H9 (cell line): ENCODE data around the gene FUT8. TPM values are rescaled to one million over a fixed set of nuclear protein-coding genes. Genes with fewer than 3 reads are reported as not detected.

Experiments used
- DNase-seq: peaks from one replicate; pipeline ENCODE4 v3.0.0-alpha.2; 2017
- H2AFZ ChIP-seq: one replicate; pipeline ENCODE4 v1.6.1; 2013; ENCODE audit warnings: mild to moderate bottlenecking, low read length, control low read depth, moderate library complexity
- H2AK5ac ChIP-seq: 2 replicates; pipeline ENCODE4 v1.6.1; 2013; ENCODE audit warnings: low read length, control low read depth, mixed read lengths; ENCODE audit not compliant: insufficient read length
- H2BK120ac ChIP-seq: one replicate; pipeline ENCODE4 v1.6.1; 2013; ENCODE audit warnings: low read depth, mild to moderate bottlenecking, low read length, control low read depth, inconsistent platforms; ENCODE audit not compliant: poor library complexity, severe bottlenecking
- H2BK12ac ChIP-seq: 2 replicates; pipeline ENCODE4 v1.6.1; 2013; ENCODE audit warnings: low read length, control low read depth, mixed read lengths, low read depth; ENCODE audit not compliant: insufficient read length
- H2BK15ac ChIP-seq: 2 replicates; pipeline ENCODE4 v1.6.1; 2013; ENCODE audit warnings: low read depth, low read length, control low read depth
- H2BK20ac ChIP-seq: one replicate; pipeline ENCODE4 v1.6.1; 2013; ENCODE audit warnings: low read depth, mild to moderate bottlenecking, low read length, control low read depth, inconsistent platforms; ENCODE audit not compliant: poor library complexity, severe bottlenecking
- H2BK5ac ChIP-seq: 2 replicates; pipeline ENCODE4 v1.6.1; 2013; ENCODE audit warnings: low read length, control low read depth, mixed read lengths; ENCODE audit not compliant: insufficient read length
- H3K14ac ChIP-seq: 2 replicates; pipeline ENCODE4 v1.6.1; 2013; ENCODE audit warnings: low read length, control low read depth; ENCODE audit not compliant: insufficient read depth
- H3K18ac ChIP-seq: 2 replicates; pipeline ENCODE4 v1.6.1; 2013; ENCODE audit warnings: low read depth, mild to moderate bottlenecking, mixed read lengths, low read length, control low read depth; ENCODE audit not compliant: insufficient read length
- H3K23ac ChIP-seq: 2 replicates; pipeline ENCODE4 v1.6.1; 2013; ENCODE audit warnings: low read length, control low read depth, mixed read lengths, low read depth; ENCODE audit not compliant: insufficient read length
- H3K23me2 ChIP-seq: 2 replicates; pipeline ENCODE4 v1.6.1; 2013; ENCODE audit warnings: low read depth, mild to moderate bottlenecking, mixed read lengths, low read length, control low read depth; ENCODE audit not compliant: insufficient read length, poor library complexity, severe bottlenecking
- H3K27ac ChIP-seq: 2 replicates; pipeline ENCODE4 v1.5.1; 2013; ENCODE audit warnings: low read length, control low read depth, mixed read lengths, low read depth; ENCODE audit not compliant: insufficient read length
- H3K27me3 ChIP-seq: 2 replicates; pipeline ENCODE4 v1.6.1; 2013; ENCODE audit warnings: low read length, control low read depth, inconsistent platforms; ENCODE audit not compliant: insufficient read depth
- H3K4ac ChIP-seq: 2 replicates; pipeline ENCODE4 v1.6.1; 2013; ENCODE audit warnings: low read depth, mild to moderate bottlenecking, control low read depth, inconsistent platforms, low read length, moderate library complexity
- H3K4me1 ChIP-seq: 2 replicates; pipeline ENCODE4 v1.6.1; 2013; ENCODE audit warnings: low read length, control low read depth, inconsistent platforms; ENCODE audit not compliant: insufficient read depth
- H3K4me2 ChIP-seq: 2 replicates; pipeline ENCODE4 v1.6.1; 2013; ENCODE audit warnings: low read length, control low read depth, mixed read lengths; ENCODE audit not compliant: insufficient read length, insufficient read depth
- H3K56ac ChIP-seq: 2 replicates; pipeline ENCODE4 v1.6.1; 2013; ENCODE audit warnings: low read depth, mild to moderate bottlenecking, mixed read lengths, low read length, control low read depth; ENCODE audit not compliant: insufficient read length
- H3K79me1 ChIP-seq: 2 replicates; pipeline ENCODE4 v1.6.1; 2013; ENCODE audit warnings: low read depth, mild to moderate bottlenecking, moderate library complexity, low read length, control low read depth, inconsistent platforms; ENCODE audit not compliant: insufficient read depth, poor library complexity, severe bottlenecking
- H3K79me2 ChIP-seq: 2 replicates; pipeline ENCODE4 v1.6.1; 2013; ENCODE audit warnings: low read length, control low read depth, inconsistent platforms; ENCODE audit not compliant: insufficient read depth
- H3K9ac ChIP-seq: 2 replicates; pipeline ENCODE4 v1.6.1; 2013; ENCODE audit warnings: low read length, control low read depth, mixed read lengths; ENCODE audit not compliant: insufficient read length; ENCODE audit errors: extremely low read depth
- H3K9me3 ChIP-seq: one replicate; pipeline ENCODE4 v1.6.1; 2013; ENCODE audit warnings: low read depth, low read length, inconsistent platforms; ENCODE audit not compliant: control insufficient read depth
- H3T11ph ChIP-seq: one replicate; pipeline ENCODE4 v1.6.1; 2013; ENCODE audit warnings: mild to moderate bottlenecking, low read length, control low read depth, inconsistent platforms
- H4K20me1 ChIP-seq: one replicate; pipeline ENCODE4 v1.6.1; 2013; ENCODE audit not compliant: control insufficient read depth, insufficient read length, insufficient read depth
- H4K5ac ChIP-seq: 2 replicates; pipeline ENCODE4 v1.6.1; 2013; ENCODE audit warnings: low read depth, mild to moderate bottlenecking, mixed read lengths, low read length, control low read depth; ENCODE audit not compliant: insufficient read length
- H4K8ac ChIP-seq: replicated peaks from 2 replicates; pipeline ENCODE4 v1.6.1; 2013; ENCODE audit warnings: low read length, control low read depth, mixed read lengths, low read depth; ENCODE audit not compliant: insufficient read length
- H4K91ac ChIP-seq: 2 replicates; pipeline ENCODE4 v1.6.1; 2013; ENCODE audit warnings: low read depth, mild to moderate bottlenecking, moderate library complexity, mixed read lengths, low read length, control low read depth; ENCODE audit not compliant: insufficient read length
- H3K27ac Mint-ChIP-seq, 3 experiments: 2 replicates in 2 of 3; 3 replicates in 1 of 3; pipeline ENCODE4 v1.8.0; 2020 to 2021; ENCODE audit warnings: mixed read lengths in 3 of 3, mild to moderate bottlenecking in 1 of 3, moderate library complexity in 1 of 3
- H3K27me3 Mint-ChIP-seq: 2 replicates; pipeline ENCODE4 v1.8.0; 2021; ENCODE audit warnings: low read depth, mild to moderate bottlenecking, moderate library complexity, mixed read lengths
- H3K36me3 Mint-ChIP-seq, 3 experiments: 2 replicates in 2 of 3; 3 replicates in 1 of 3; pipeline ENCODE4 v1.8.0; 2020 to 2021; ENCODE audit warnings: low read depth in 3 of 3, mixed read lengths in 3 of 3; ENCODE audit not compliant: insufficient read depth in 1 of 3
- H3K4me1 Mint-ChIP-seq, 2 experiments: 2 replicates each; pipeline ENCODE4 v1.8.0; 2020; ENCODE audit warnings: mixed read lengths in 2 of 2
- H3K4me3 Mint-ChIP-seq, 2 experiments: 2 replicates in 1 of 2; 3 replicates in 1 of 2; pipeline ENCODE4 v1.8.0; 2020 to 2021; ENCODE audit warnings: mild to moderate bottlenecking in 2 of 2, mixed read lengths in 2 of 2, moderate library complexity in 1 of 2
- H3K9me3 Mint-ChIP-seq, 2 experiments: 2 replicates in 1 of 2; 3 replicates in 1 of 2; pipeline ENCODE4 v1.8.0; 2020; ENCODE audit warnings: mild to moderate bottlenecking in 2 of 2, mixed read lengths in 2 of 2, moderate library complexity in 1 of 2
- CTCF ChIP-seq: fragments of 200-600 bp; sonication (generic); conservative IDR thresholded peaks from 3 replicates; pipeline ENCODE4 v1.8.0; 2021; ENCODE audit warnings: antibody characterized with exemption, mild to moderate bottlenecking
- WGBS: extraction: QIAGEN DNeasy Blood & Tissue Kit; methylation state at CpG from one replicate; pipeline ENCODE4 v1.1.7; 2013; ENCODE audit warnings: missing lambda C conversion rate, low lambda C conversion rate, mixed read lengths; ENCODE audit not compliant: insufficient read length; ENCODE audit errors: extremely low coverage; 5-methylcytosine and 5-hydroxymethylcytosine counted together
- total RNA-seq: library from RNA; stranded (reverse); gene quantifications from 2 replicates; pipeline ENCODE4 v1.2.1, GENCODE V29; 2021

Gene FUT8
- total RNA-seq, 1 experiment from 2014 or later, result 44.3 TPM

- H3K18ac ChIP-seq, result no peak overlapping the region
- no peak overlapping the region for H3K4me2 ChIP-seq
- no peak overlapping the region for H3K56ac ChIP-seq
- no peak overlapping the region for H3T11ph ChIP-seq
- Mint-ChIP-seq H3K9me3 (no peaks in the 10 kb centered on the region), H3K27me3 (no peaks in the 10 kb centered on the region), H3K4me3 (no peak overlapping the region), H3K4me1 (peaks cover 4 to 8% of the 10 kb centered on the region in 2 experiments), H3K36me3 (no peaks in the 10 kb centered on the region), H3K27ac (no peak overlapping the region)
- H3K4me1 ChIP-seq, result peaks cover 5% of the 10 kb centered on the region; the same call in 1 of the 2 replicates
- H3K79me2 ChIP-seq, result no peaks in the 10 kb centered on the region
- no peak overlapping the region for H4K8ac ChIP-seq
- H3K79me1 ChIP-seq, result no peaks in the 10 kb centered on the region
- no peak overlapping the region for H2AK5ac ChIP-seq
- no peak overlapping the region for H2AFZ ChIP-seq
- DNase-seq, result no peak
- no peak overlapping the region for H3K9ac ChIP-seq
- H3K14ac ChIP-seq, result no peak overlapping the region
- no CpG with 5 or more reads among the region's 1 CpG for WGBS
- H2BK5ac ChIP-seq, result no peak overlapping the region
- H2BK120ac ChIP-seq, result no peak overlapping the region
- no peaks in the 10 kb centered on the region for H3K23me2 ChIP-seq
- no peak overlapping the region for H4K91ac ChIP-seq
- no peak overlapping the region for H3K23ac ChIP-seq
- TF ChIP-seq CTCF, result no peak
- no peak overlapping the region for H2BK12ac ChIP-seq
- H4K5ac ChIP-seq, result no peak overlapping the region
- no peaks in the 10 kb centered on the region for H3K27me3 ChIP-seq
- no peak overlapping the region for H2BK15ac ChIP-seq
- H3K27ac ChIP-seq, result no peak overlapping the region
- H3K4ac ChIP-seq, result no peak overlapping the region
- H3K9me3 ChIP-seq, result no peaks in the 10 kb centered on the region
- H2BK20ac ChIP-seq, result no peak overlapping the region
- H4K20me1 ChIP-seq, result no peaks in the 10 kb centered on the region
Measured at GRCh38 chr14:65599375-65599774, 186.8 kb downstream of the FUT8 start.
